B cell (primary cell): Measurements from ENCODE around the gene ZNF157. TPM values are rescaled to one million over a fixed set of nuclear protein-coding genes. Genes with fewer than 3 reads are reported as not detected.

Experiments used
- ATAC-seq: fragments of 200-7000 bp; cut with Tn5 transposase; one replicate; pipeline ENCODE4 v1.10.0; 2021; ENCODE audit warnings: low read depth, mild to moderate bottlenecking, moderate number of reproducible peaks, moderate library complexity
- CTCF ChIA-PET: fragments of 350-600 bp; sonication (Branson Sonifier 250); formaldehyde crosslinking; loops from one replicate; lab custom pipeline; 2021; ENCODE audit warnings: antibody characterized with exemption, inconsistent platforms; lab: Charles Lee
- POLR2A ChIA-PET: fragments of 350-600 bp; sonication (Branson Sonifier 250); formaldehyde crosslinking; loops from one replicate; lab custom pipeline; 2021; ENCODE audit warnings: antibody characterized with exemption; lab: Charles Lee
- DNase-seq: peaks from one replicate; pipeline ENCODE4 v3.0.0; 2013
- H2AFZ ChIP-seq: 2 replicates; pipeline ENCODE4 v1.6.1; 2012; ENCODE audit warnings: mild to moderate bottlenecking, low read depth, low read length; ENCODE audit not compliant: insufficient read depth, poor library complexity, severe bottlenecking
- H3K27ac ChIP-seq, 2 donors: 1 replicate in 1 of 2; 2 replicates in 1 of 2; pipeline ENCODE4 v1.5.1; 2012 to 2013; ENCODE audit warnings: low read length in 2 of 2, mild to moderate bottlenecking in 2 of 2, moderate library complexity in 1 of 2
- H3K27me3 ChIP-seq, 4 experiments: fragments of 200-600 bp in 1 of 4; sonication (generic) in 1 of 4; replicated peaks in 1 of 4; 1 replicate in 2 of 4; 2 replicates in 2 of 4; pipeline versions ENCODE4 v1.6.1 to v1.7.0; 2013 to 2016; ENCODE audit warnings: low read length in 3 of 4, mild to moderate bottlenecking in 2 of 4, mixed read lengths in 1 of 4, moderate library complexity in 1 of 4; ENCODE audit not compliant: insufficient read depth in 4 of 4, control insufficient read depth in 3 of 4; ENCODE audit errors: control extremely low read depth in 1 of 4
- H3K36me3 ChIP-seq, 2 experiments: replicated peaks in 1 of 2; 1 replicate in 1 of 2; 2 replicates in 1 of 2; pipeline versions ENCODE4 v1.6.1 to v1.7.1; 2013; ENCODE audit warnings: low read length in 1 of 2; ENCODE audit not compliant: insufficient read depth in 2 of 2, control insufficient read depth in 1 of 2; ENCODE audit errors: control extremely low read depth in 1 of 2, extremely low read depth in 1 of 2
- H3K4me1 ChIP-seq, 2 donors: fragments of 200-600 bp in 1 of 2; sonication (generic) in 1 of 2; 1 replicate in 1 of 2; 2 replicates in 1 of 2; pipeline versions ENCODE4 v1.5.1 to v1.6.1; 2013 to 2017; ENCODE audit warnings: low read length in 2 of 2; ENCODE audit not compliant: control insufficient read depth in 2 of 2, insufficient read depth in 2 of 2
- H3K4me2 ChIP-seq: replicated peaks from 2 replicates; pipeline ENCODE3; 2012; ENCODE audit warnings: mild to moderate bottlenecking, low read depth, low read length; ENCODE audit not compliant: poor library complexity, severe bottlenecking
- H3K4me3 ChIP-seq, 5 experiments: fragments of 200-600 bp in 1 of 5; sonication (generic) in 1 of 5; 1 replicate in 3 of 5; 2 replicates in 2 of 5; pipeline versions ENCODE4 v1.5.1 to v1.7.0; 2011 to 2016; ENCODE audit warnings: low read length in 4 of 5, mild to moderate bottlenecking in 4 of 5, low read depth in 2 of 5, control low read depth in 1 of 5, moderate library complexity in 1 of 5; ENCODE audit not compliant: insufficient read depth in 1 of 5; ENCODE audit errors: control extremely low read depth in 1 of 5, extremely low read depth in 1 of 5
- H3K79me2 ChIP-seq: fragments of 200-600 bp; sonication (generic); one replicate; pipeline ENCODE4 v1.6.0; 2016; ENCODE audit warnings: low read length; ENCODE audit not compliant: control insufficient read depth, insufficient read depth
- H3K9ac ChIP-seq: fragments of 200-600 bp; sonication (generic); 2 replicates; pipeline ENCODE4 v1.6.1; 2017; ENCODE audit warnings: mild to moderate bottlenecking, low read length, moderate library complexity
- H3K9me3 ChIP-seq, 3 donors: one replicate each; pipeline versions ENCODE4 v1.6.1 to v1.7.1; 2013; ENCODE audit warnings: low read length in 2 of 3; ENCODE audit not compliant: control insufficient read depth in 2 of 3, insufficient read depth in 1 of 3; ENCODE audit errors: control extremely low read depth in 1 of 3
- H4K20me1 ChIP-seq: 2 replicates; pipeline ENCODE4 v1.6.0; 2012; ENCODE audit warnings: mild to moderate bottlenecking, low read length; ENCODE audit not compliant: insufficient read depth, control insufficient read depth, poor library complexity, severe bottlenecking
- H3K27ac Mint-ChIP-seq: one replicate; pipeline ENCODE4 v1.8.0; 2021; ENCODE audit warnings: mixed read lengths
- H3K27me3 Mint-ChIP-seq: one replicate; pipeline ENCODE4 v1.8.0; 2021; ENCODE audit warnings: mixed read lengths
- H3K4me1 Mint-ChIP-seq: one replicate; pipeline ENCODE4 v1.8.0; 2021; ENCODE audit warnings: mixed read lengths
- H3K4me3 Mint-ChIP-seq: one replicate; pipeline ENCODE4 v1.8.0; 2021; ENCODE audit warnings: mixed read lengths
- H3K9me3 Mint-ChIP-seq: one replicate; pipeline ENCODE4 v1.8.0; 2022; ENCODE audit warnings: mixed read lengths; ENCODE audit not compliant: insufficient read depth
- CTCF ChIP-seq: fragments of 200-600 bp; IDR thresholded peaks from one replicate; pipeline ENCODE4 v1.8.0; 2022; ENCODE audit warnings: antibody characterized with exemption, mild to moderate bottlenecking
- EZH2 ChIP-seq: IDR thresholded peaks from 2 replicates; pipeline ENCODE4 v1.6.1; 2012; ENCODE audit warnings: borderline replicate concordance, low read depth, mild to moderate bottlenecking, moderate library complexity, low read length; ENCODE audit not compliant: insufficient read depth, poor library complexity, severe bottlenecking
- WGBS: methylation state at CpG from one replicate; pipeline ENCODE4 v1.1.5; 2013; ENCODE audit warnings: missing lambda C conversion rate; ENCODE audit not compliant: insufficient coverage; 5-methylcytosine and 5-hydroxymethylcytosine counted together
- intact Hi-C: fragments of 100-400 bp; cut with micrococcal nuclease; formaldehyde crosslinking; loops from one replicate; pipeline ENCODE4 v1.10.0; 2022
- polyA plus RNA-seq: library from polyadenylated mRNA; depleted of rRNA; stranded (reverse); fragments of >200 nt; gene quantifications from 2 replicates; pipeline ENCODE4 v1.2.3, GENCODE V29; 2012
- total RNA-seq, 2 donors: library from RNA; stranded (reverse); fragments of 120-200 nt in 1 of 2; gene quantifications; 1 replicate in 1 of 2; 2 replicates in 1 of 2; pipeline versions ENCODE4 v1.2.3 to v1.2.4, GENCODE V29; 2013 to 2022

The ZNF157 gene
- total and polyA plus RNA-seq, 2 donors (not counting 1 experiment from before 2014, with no cell fraction given): 0.28 to 0.99 TPM

GRCh38 chrX:47420962-47421361 lies 50.6 kb downstream of the ZNF157 start:
- H3K9me3 ChIP-seq: no peaks in the 10 kb centered on the region
- peak; percentile 56 for DNase-seq
- H3K4me1 ChIP-seq: peaks cover 15 to 16% of the 10 kb centered on the region in 2 donors
- H3K27me3 ChIP-seq: no peaks in the 10 kb centered on the region
- H4K20me1 ChIP-seq: no peaks in the 10 kb centered on the region
- peak overlapping the region; percentile 29 to 63 for H3K27ac ChIP-seq
- no peaks in the 10 kb centered on the region for H3K79me2 ChIP-seq
- peak overlapping the region; percentile 12 for H3K4me2 ChIP-seq
- ChIA-PET CTCF (no interaction called here), POLR2A (no interaction called here)
- intact Hi-C loops: no loop called here
- 33% methylated on average over 2 of the region's 5 CpGs for WGBS
- no peaks in the 10 kb centered on the region for H3K36me3 ChIP-seq
- TF ChIP-seq EZH2: no peak
- H2AFZ ChIP-seq: no peak overlapping the region
- Mint-ChIP-seq H3K9me3 (no peaks in the 10 kb centered on the region), H3K27me3 (no peaks in the 10 kb centered on the region), H3K4me3 (peak overlapping the region; percentile 33), H3K4me1 (peaks cover 17% of the 10 kb centered on the region), H3K27ac (peak overlapping the region; percentile 83)
- no peak overlapping the region for H3K9ac ChIP-seq
- no peak overlapping the region for H3K4me3 ChIP-seq
- ATAC-seq: peak; percentile 56

- CTCF ChIA-PET: no interaction called here
These were observed 52.1 kb downstream of the ZNF157 start for GRCh38 chrX:47422444-47422843.

More at GRCh38 chrX:47422444-47422843, 52.1 kb downstream of the ZNF157 start:
- DNase-seq: no peak
- no peak overlapping the region for H3K4me3 Mint-ChIP-seq
- TF ChIP-seq CTCF: no peak
- TF ChIP-seq EZH2: no peak
- H3K4me1 Mint-ChIP-seq: peaks cover 17% of the 10 kb centered on the region
- Histone ChIP-seq H3K4me3 (no peak overlapping the region), H3K27ac (no peak overlapping the region), H3K79me2 (no peaks in the 10 kb centered on the region), H4K20me1 (no peaks in the 10 kb centered on the region), H2AFZ (no peak overlapping the region), H3K27me3 (no peaks in the 10 kb centered on the region), H3K36me3 (no peaks in the 10 kb centered on the region), H3K4me1 (peaks cover 15 to 16% of the 10 kb centered on the region in 2 donors), H3K4me2 (no peak overlapping the region), H3K9me3 (no peaks in the 10 kb centered on the region), H3K9ac (no peak overlapping the region)
- no peak for ATAC-seq
- H3K9me3 Mint-ChIP-seq: no peaks in the 10 kb centered on the region
- WGBS: no CpG with 5 or more reads among the region's 2 CpGs
- POLR2A ChIA-PET: no interaction called here
- H3K27ac Mint-ChIP-seq: no peak overlapping the region
- H3K27me3 Mint-ChIP-seq: no peaks in the 10 kb centered on the region
- intact Hi-C loops: no loop called here
